GM19455 (cell line): ENCODE results near the gene ANKRD1.
"Not testable (repeated sequence)": the region's sequence is repeated elsewhere in the genome, so short reads cannot be mapped to it uniquely, and the experiment has no call there.

Source experiments
- ATAC-seq: cut with Tn5 transposase; IDR thresholded peaks from one replicate; pipeline ENCODE4 v1.9.1; 2021; ENCODE audit not compliant: unreplicated experiment

The ANKRD1 gene

GRCh38 chr10:90920986-90921666 is at the start of gene ANKRD1:
Gene ANKRD1 (minus strand): TSS chr10:90921087. CDS start chr10:90921027, 60 bp downstream.
- ATAC-seq, result no peak

GRCh38 chr10:90969947-90970673 is 49.2 kb upstream of the ANKRD1 start:
- ATAC-seq, result no peak

GRCh38 chr10:90969121-90969534 is 48.2 kb upstream of the ANKRD1 start:
- ATAC-seq, result no peak

DNA sequence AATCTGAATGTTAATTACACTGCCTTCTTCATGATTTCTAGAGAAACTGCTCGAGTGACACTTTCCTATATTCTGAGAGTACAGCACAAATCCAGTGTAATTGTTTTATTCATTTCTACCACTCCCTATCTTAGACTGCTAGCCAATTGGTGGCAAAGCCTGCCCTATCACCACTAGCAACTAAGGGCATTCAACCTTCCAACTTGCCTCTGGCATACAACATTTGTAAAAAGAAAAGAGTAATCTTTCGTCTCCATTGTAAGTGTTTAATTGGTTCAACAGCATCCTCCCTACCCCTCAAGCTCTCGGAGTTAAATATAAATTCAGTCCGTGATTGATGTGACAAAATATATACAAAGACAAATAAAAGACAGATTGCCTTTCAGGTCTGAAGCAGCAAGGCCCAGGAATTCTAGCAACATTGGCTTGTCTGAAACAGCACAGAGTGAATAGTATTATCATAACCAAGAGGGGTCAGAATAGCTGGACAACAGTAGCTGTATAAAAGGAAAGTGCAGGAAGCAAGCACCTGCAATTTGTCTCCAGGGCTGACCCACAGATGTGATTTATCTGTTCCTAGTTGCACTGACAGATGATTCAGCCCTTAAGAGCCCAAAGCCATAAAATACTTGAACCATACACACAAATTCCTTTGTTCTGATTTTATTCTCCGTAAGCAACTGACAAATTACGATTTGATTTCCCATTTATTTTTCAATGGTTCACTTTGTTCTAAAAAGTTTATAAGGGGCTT is 47.6 kb upstream of the ANKRD1 start:
- no peak for ATAC-seq

DNA sequence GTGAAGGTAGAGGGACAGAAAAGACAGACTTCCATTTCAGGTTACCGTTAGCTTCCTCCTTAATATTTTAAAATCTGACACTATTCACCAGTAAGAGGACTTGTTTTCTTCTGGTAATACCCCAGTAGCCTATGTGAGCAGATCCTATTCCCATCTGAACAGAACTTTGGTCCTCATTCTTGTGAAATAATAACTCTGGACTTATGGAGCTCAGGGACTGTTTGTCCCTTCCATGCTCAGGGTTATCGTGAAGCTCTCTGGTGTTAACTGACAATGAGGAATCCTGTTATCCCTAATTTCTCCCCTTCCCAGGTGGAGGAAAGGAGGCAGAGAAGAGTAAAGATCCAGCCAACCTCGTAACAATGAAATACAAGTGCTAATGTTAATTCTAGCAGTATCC is 47.0 kb upstream of the ANKRD1 start:
- ATAC-seq, result no peak

DNA sequence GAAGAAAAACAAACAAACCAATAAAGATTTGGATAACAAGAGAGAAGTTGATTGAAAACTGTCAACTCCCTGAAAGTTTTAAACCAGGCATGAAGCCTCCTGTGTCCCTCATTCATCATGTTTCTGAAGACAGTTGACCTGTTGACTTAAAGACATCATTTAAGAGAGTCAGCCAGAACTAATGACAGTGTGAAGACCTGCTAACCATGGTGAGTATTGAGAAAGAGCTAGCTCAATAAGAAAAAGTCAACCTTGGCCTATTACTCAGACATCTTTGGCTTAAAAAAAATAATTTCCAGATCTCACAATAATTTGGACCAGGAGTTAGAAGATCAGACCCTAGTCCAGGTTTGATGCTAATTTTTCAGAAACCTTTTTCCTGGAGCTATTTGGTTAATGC is 45.3 kb upstream of the ANKRD1 start:
- ATAC-seq, result no peak

GRCh38 chr10:90965720-90966119 is 44.8 kb upstream of the ANKRD1 start:
- ATAC-seq, result no peak

DNA sequence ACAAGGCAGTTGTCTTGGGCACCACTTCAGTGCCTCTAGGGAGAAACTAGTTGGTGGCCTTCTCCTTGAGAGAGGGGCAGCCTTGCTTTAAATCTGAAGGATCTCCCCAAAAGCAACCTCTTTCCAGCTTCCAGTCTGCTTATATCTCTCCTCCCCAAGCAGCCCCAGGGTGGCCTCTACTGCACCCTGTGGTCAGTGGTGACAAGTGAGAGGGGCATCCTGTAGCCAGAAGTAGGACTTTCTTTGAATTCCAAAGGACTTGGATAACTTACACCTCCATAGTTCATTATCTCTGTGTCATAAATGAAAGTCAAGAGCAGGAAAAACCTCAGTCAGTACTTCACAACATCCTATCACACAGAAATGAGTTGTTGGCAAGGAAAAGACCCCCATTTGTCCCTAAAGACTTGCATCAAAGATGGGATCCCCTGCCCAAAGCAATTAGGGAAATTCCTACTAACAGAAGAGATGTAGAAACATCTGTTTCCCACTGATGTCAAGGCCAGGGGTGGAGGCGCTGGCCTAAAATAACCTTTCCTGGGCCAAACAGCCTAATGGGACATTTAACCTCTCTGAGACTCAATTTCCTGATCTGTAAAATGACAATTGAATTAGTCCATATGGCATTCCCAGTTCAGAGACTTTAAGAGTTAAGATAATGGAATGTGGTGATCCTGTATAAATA is 44.0 kb upstream of the ANKRD1 start:
- no peak for ATAC-seq

DNA sequence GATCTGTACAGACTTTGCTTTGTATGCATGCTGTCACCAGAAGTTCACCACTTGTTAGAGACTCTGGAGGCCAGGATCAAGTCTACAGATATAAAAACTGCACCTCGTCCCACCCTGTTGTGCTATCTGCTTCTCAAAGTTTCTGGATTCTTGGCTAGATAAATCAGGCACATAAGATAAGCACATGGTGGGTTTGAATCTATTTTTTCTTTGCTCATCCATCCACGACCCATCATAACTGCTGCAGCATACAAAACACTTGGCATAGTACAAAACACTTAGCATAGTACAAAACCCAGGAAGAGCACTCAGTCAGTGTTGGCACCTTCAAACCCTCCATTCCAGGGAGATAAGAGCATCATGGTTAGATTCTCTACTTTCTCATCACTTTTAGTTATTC is 42.4 kb upstream of the ANKRD1 start:
- no peak for ATAC-seq

DNA sequence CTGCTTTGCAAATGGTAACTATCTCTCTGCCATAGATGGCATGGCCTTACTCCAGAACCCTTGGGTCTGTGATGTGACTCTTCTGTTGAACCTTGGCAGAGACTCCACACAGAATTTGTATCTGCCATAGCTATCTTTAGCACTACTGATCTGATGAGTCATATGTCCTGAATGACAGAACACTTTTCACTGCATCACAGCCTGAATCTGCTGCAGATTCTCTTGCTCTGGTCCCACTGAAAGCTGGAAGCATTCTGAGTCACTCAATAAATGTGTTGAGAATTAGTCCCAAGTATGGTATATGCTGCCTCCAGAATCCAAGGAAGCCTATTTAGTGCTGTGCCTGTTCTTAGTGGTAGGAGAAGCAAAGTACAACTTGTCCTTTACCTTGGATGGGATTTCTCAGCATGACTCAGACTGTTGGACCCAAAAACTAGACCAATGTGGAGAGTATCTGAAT is 39.5 kb upstream of the ANKRD1 start:
- peak; percentile 59 for ATAC-seq

- no peak for ATAC-seq
These were observed 38.9 kb upstream of the ANKRD1 start for GRCh38 chr10:90959826-90960225.

GRCh38 chr10:90958781-90959180 is 37.9 kb upstream of the ANKRD1 start:
- no peak for ATAC-seq

DNA sequence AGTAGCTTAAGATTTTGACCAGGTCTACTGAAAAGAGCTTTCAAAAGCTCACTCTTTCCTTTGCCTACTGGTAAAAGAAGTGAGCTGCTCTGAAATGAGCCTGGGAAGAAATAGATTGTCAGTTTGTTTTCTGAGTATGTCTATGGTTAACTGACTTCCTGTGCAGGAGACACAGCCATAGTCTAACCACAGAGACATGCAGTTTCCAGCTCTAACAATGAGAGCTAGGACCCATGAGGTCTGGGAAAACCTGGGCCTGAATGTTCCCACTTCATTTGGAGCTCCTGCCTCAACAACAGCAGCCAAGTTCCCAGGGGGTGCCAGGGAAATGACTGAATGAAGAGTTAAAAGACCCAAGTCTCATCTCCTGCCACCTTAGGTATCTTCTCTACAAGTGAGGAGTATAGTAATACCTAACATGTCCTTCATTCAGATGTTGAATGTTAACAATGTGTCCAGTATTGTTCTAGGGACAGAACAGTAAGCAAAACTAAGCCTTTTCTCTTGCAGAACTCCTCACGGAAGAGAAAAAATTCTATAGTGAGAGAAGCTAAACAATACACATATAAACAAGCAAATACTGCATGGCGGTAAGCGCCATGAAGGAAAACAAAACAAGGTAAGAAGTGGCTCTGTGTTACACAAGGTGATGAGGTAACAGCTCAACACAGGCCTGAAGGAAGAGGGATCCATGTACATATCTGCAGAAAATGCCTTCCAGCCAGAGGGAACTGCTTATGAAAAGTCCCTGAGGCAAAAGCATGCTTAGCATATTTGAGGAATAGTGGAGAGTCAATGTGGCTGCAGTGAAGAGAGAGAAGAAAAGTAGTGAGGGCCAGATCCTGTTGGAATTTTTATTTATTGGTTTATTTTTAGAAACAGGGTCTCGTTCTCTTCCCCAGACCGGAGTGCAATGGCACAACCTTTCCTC is 26.4 kb upstream of the ANKRD1 start:
- ATAC-seq, result no peak

DNA sequence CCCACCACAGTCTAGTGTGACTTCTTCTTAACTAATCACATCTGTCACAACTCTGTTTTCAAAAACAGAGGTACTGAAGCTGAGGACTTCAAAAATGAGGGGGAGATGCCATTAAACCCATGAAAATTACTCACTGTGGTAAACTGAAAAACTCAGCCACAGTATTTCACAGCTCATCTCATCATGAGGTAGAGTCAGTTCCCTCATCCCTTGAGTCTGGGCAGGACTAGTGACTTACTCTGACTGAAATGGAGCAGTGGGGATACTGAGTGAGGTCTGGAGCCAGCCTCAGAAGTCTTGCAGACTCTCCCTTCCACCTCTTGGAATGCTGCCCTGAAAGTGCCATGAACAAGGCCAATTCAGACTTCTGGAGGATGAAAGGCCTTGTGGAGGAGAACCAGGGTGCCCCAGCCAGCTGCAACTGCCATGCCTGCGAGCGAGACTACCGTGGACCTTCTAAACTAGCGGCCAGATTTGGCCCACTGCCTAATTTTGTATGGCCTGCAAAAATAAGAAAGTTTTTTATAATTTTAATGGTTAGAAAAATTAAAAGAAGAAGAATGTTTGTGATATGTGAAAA is 24.7 kb upstream of the ANKRD1 start:
- ATAC-seq, result no peak

GRCh38 chr10:90944749-90945148 is 23.9 kb upstream of the ANKRD1 start:
- ATAC-seq, result no peak

- not testable (repeated sequence) for ATAC-seq
These were observed 22.1 kb upstream of the ANKRD1 start for GRCh38 chr10:90942980-90943379.

DNA sequence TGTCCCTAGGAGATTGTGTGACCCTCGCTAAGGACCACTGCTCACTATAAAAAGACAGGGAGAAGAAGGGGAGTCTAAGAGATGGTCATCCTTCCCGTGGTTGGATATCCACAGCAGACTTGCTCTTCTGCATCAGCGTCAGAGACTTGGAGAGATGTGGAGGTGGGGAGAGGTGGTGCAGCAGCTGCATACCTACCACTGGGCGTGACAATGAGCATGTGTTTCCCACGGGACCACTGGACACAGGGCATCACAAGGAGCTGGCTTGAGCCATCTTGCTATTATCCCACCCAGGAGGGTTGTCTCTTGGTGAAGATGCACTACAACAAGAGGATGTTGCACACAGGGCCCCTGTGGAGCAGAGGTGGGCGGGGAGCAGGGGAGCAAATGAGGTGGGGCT is 18.8 kb upstream of the ANKRD1 start:
- ATAC-seq, result no peak

DNA sequence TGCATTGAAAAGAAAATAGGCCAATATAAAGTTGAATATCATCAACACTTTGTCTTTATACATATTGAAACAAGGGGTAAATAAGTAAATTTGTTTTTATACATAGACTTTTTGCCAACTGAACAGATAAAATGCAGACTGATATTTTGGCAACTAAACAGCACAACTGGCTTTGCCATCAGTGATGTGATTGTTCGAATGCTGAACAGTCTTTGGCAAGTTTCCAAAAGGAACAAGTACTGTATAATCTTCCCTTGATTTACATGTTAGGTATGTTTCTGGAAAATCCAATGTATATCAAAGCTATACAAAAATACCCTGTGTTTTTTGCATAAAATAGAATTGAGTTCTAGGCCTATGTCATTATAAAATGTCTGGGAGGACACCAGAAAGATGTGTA is 18.2 kb upstream of the ANKRD1 start:
- no peak for ATAC-seq

DNA sequence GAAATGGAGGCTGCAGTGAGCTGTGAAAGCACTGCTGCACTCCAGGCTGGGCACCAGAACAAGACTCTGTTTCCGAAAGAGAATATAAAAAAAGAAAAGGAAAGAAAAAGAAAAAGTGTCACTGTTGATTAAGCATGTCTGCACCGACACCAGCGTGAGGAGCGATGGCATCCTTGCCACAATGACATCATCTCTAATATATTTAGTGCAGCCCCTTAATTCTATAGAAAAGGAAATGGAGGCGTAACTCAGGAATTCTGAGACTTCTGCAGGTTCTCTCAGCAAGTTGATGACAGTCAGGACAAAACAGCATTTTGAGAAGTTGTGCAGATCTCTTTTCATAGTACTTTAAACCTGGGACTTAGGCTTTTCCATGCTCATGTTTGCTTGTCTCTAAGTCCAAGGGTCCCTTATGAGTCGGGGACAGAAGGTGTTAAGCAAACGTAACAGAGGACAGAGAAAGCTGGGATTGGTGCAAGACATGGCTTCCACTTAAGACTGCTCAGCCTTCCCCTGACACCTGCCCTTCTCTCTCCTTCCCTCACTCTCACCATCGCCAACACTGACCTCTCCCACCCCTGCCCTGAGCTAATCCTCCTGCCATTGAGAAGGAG is 16.9 kb upstream of the ANKRD1 start:
- ATAC-seq, result no peak
